H1 (cell line): ENCODE results near the gene KRT85. TPM values are rescaled to one million over a fixed set of nuclear protein-coding genes. Genes with fewer than 3 reads are reported as not detected.

Experiments used
- CTCF ChIA-PET: fragments of 300-600 bp; sonication (Branson Sonifier 250); formaldehyde crosslinking; loops from one replicate; lab custom pipeline; 2021; ENCODE audit not compliant: partially characterized antibody; lab: Charles Lee
- POLR2A ChIA-PET: fragments of 300-600 bp; sonication (Branson Sonifier 250); formaldehyde crosslinking; loops from one replicate; lab custom pipeline; 2021; ENCODE audit warnings: inconsistent platforms; ENCODE audit not compliant: partially characterized antibody; lab: Charles Lee
- DNase-seq, 2 experiments: peaks; one replicate each; pipeline versions ENCODE4 v3.0.0 to v3.0.0-alpha.2; 2010 to 2022; ENCODE audit warnings: low spot score in 2 of 2, low read depth in 1 of 2, mixed read lengths in 1 of 2
- FAIRE-seq: peaks from 2 replicates; lab custom pipeline; 2011; peaks lifted over from hg19 to GRCh38; lab: Jason Lieb, UNC
- H2AFZ ChIP-seq: 2 replicates; pipeline ENCODE4 v1.8.1; 2012; ENCODE audit warnings: low read length, inconsistent platforms
- H2AK5ac ChIP-seq: 2 replicates; pipeline ENCODE4 v1.6.1; 2013; ENCODE audit warnings: low read depth, low read length
- H2BK120ac ChIP-seq: replicated peaks from 2 replicates; pipeline ENCODE3; 2013; ENCODE audit warnings: low read depth, low read length, inconsistent platforms
- H2BK12ac ChIP-seq: 2 replicates; pipeline ENCODE4 v1.6.1; 2013; ENCODE audit warnings: low read depth, low read length
- H2BK15ac ChIP-seq: 2 replicates; pipeline ENCODE4 v1.6.1; 2013; ENCODE audit warnings: low read length
- H2BK20ac ChIP-seq: 2 replicates; pipeline ENCODE4 v1.6.1; 2013; ENCODE audit warnings: low read length
- H2BK5ac ChIP-seq: 2 replicates; pipeline ENCODE4 v1.6.1; 2013; ENCODE audit warnings: low read depth, low read length
- H3K14ac ChIP-seq: 2 replicates; pipeline ENCODE4 v1.6.1; 2013; ENCODE audit warnings: inconsistent platforms; ENCODE audit not compliant: insufficient read length
- H3K18ac ChIP-seq: 2 replicates; pipeline ENCODE4 v1.6.1; 2013; ENCODE audit warnings: low read length; ENCODE audit errors: extremely low read depth
- H3K23ac ChIP-seq: 2 replicates; pipeline ENCODE4 v1.6.1; 2013; ENCODE audit warnings: inconsistent platforms; ENCODE audit not compliant: insufficient read length
- H3K23me2 ChIP-seq: 2 replicates; pipeline ENCODE4 v1.6.1; 2013; ENCODE audit warnings: low read depth, low read length
- H3K27ac ChIP-seq: 2 replicates; pipeline ENCODE4 v1.6.1; 2011; ENCODE audit warnings: low read depth, low read length, inconsistent platforms
- H3K27me3 ChIP-seq, 4 experiments: replicated peaks in 1 of 4; 1 replicate in 1 of 4; 2 replicates in 3 of 4; pipeline versions ENCODE4 v1.6.1 to v1.8.1; 2011 to 2013; ENCODE audit warnings: low read length in 3 of 4, mild to moderate bottlenecking in 3 of 4, inconsistent platforms in 2 of 4, mixed read lengths in 2 of 4, moderate library complexity in 1 of 4; ENCODE audit not compliant: control insufficient read depth in 3 of 4, insufficient read depth in 3 of 4; ENCODE audit errors: extremely low read depth in 1 of 4
- H3K36me3 ChIP-seq, 4 experiments: 2 replicates each; pipeline versions ENCODE4 v1.6.1 to v1.8.1; 2011 to 2013; ENCODE audit warnings: mild to moderate bottlenecking in 4 of 4, low read length in 3 of 4, moderate library complexity in 2 of 4, control low read depth in 1 of 4, inconsistent platforms in 1 of 4; ENCODE audit not compliant: insufficient read depth in 4 of 4, control insufficient read depth in 2 of 4
- H3K4ac ChIP-seq: replicated peaks from 2 replicates; pipeline ENCODE3; 2013; ENCODE audit warnings: low read length, low read depth, mixed read lengths, inconsistent platforms; ENCODE audit not compliant: insufficient read length
- H3K4me1 ChIP-seq, 4 experiments: replicated peaks in 1 of 4; 1 replicate in 1 of 4; 2 replicates in 3 of 4; pipeline versions ENCODE4 v1.6.1 to v1.8.1; 2011 to 2013; ENCODE audit warnings: low read length in 3 of 4, inconsistent platforms in 2 of 4, mixed read lengths in 1 of 4; ENCODE audit not compliant: insufficient read depth in 4 of 4, control insufficient read depth in 3 of 4
- H3K4me2 ChIP-seq, 2 experiments: 2 replicates each; pipeline versions ENCODE4 v1.6.1 to v1.8.1; 2011 to 2013; ENCODE audit warnings: low read depth in 2 of 2, low read length in 2 of 2, control low read depth in 1 of 2, inconsistent platforms in 1 of 2, mild to moderate bottlenecking in 1 of 2; ENCODE audit not compliant: insufficient read depth in 1 of 2
- H3K4me3 ChIP-seq, 4 experiments: fragments of 200-600, 300-600 bp in 1 of 4; sonication (generic), shearing (Covaris generic), sonication (Bioruptor Twin) in 1 of 4; 2 replicates each; pipeline versions ENCODE4 v1.5.1 to v1.8.1; 2011 to 2016; ENCODE audit warnings: low read length in 4 of 4, low read depth in 3 of 4, control low read depth in 2 of 4, inconsistent platforms in 2 of 4, mild to moderate bottlenecking in 2 of 4, mixed read lengths in 1 of 4, moderate library complexity in 1 of 4; ENCODE audit not compliant: insufficient read depth in 2 of 4; ENCODE audit errors: extremely low read depth in 1 of 4
- H3K56ac ChIP-seq: replicated peaks from 2 replicates; pipeline ENCODE3; 2013; ENCODE audit warnings: low read depth, mild to moderate bottlenecking, mixed read lengths, low read length, inconsistent platforms; ENCODE audit not compliant: insufficient read length
- H3K79me1 ChIP-seq: 2 replicates; pipeline ENCODE4 v1.6.1; 2013; ENCODE audit warnings: low read depth, low read length, control low read depth
- H3K79me2 ChIP-seq, 2 experiments: 2 replicates each; pipeline versions ENCODE4 v1.6.1 to v1.8.1; 2012 to 2013; ENCODE audit warnings: low read length in 2 of 2, mild to moderate bottlenecking in 2 of 2, inconsistent platforms in 1 of 2; ENCODE audit not compliant: insufficient read depth in 2 of 2, control insufficient read depth in 1 of 2
- H3K9ac ChIP-seq, 4 experiments: replicated peaks in 1 of 4; 1 replicate in 1 of 4; 2 replicates in 3 of 4; pipeline versions ENCODE4 v1.6.1 to v1.8.1; 2011 to 2013; ENCODE audit warnings: low read depth in 3 of 4, low read length in 3 of 4, control low read depth in 2 of 4, mild to moderate bottlenecking in 2 of 4, moderate library complexity in 2 of 4, inconsistent platforms in 1 of 4; ENCODE audit errors: extremely low read depth in 1 of 4
- H3K9me3 ChIP-seq, 2 experiments: 2 replicates each; pipeline versions ENCODE4 v1.6.1 to v1.8.1; 2012 to 2013; ENCODE audit warnings: mild to moderate bottlenecking in 2 of 2, moderate library complexity in 2 of 2, control low read depth in 1 of 2, inconsistent platforms in 1 of 2, low read depth in 1 of 2, low read length in 1 of 2, mixed read lengths in 1 of 2; ENCODE audit not compliant: insufficient read depth in 2 of 2
- H4K20me1 ChIP-seq, 2 experiments: replicated peaks in 1 of 2; 2 replicates each; pipeline versions ENCODE3 to v1.8.1; 2011 to 2013; ENCODE audit warnings: inconsistent platforms in 2 of 2, low read length in 2 of 2, mild to moderate bottlenecking in 1 of 2; ENCODE audit not compliant: insufficient read depth in 2 of 2, control insufficient read depth in 1 of 2
- H4K5ac ChIP-seq: 2 replicates; pipeline ENCODE4 v1.6.1; 2013; ENCODE audit warnings: low read length, low read depth, mixed read lengths, inconsistent platforms; ENCODE audit not compliant: insufficient read length
- H4K8ac ChIP-seq: 2 replicates; pipeline ENCODE4 v1.8.0; 2013; ENCODE audit warnings: mild to moderate bottlenecking, moderate library complexity, low read length, inconsistent platforms; ENCODE audit not compliant: insufficient read depth; ENCODE audit errors: extremely low read depth
- H4K91ac ChIP-seq: replicated peaks from 2 replicates; pipeline ENCODE3; 2013; ENCODE audit warnings: low read length, mixed read lengths, inconsistent platforms; ENCODE audit not compliant: insufficient read length
- BCL11A ChIP-seq, 2 experiments: IDR thresholded peaks; one replicate each; pipeline ENCODE4 v1.6.1; 2011; ENCODE audit warnings: low read depth in 2 of 2, low read length in 2 of 2, mild to moderate bottlenecking in 2 of 2
- BRCA1 ChIP-seq: IDR thresholded peaks from 2 replicates; pipeline ENCODE4 v1.6.1; 2012; ENCODE audit warnings: low read depth, low read length, improper control_type of control experiment
- CBX5 ChIP-seq: fragments of 300-800, 300-1000 bp; sonication (generic); IDR thresholded peaks from 2 replicates; pipeline ENCODE4 v1.7.1; 2016; ENCODE audit warnings: antibody characterized with exemption, low read length, low read depth
- HDAC6 ChIP-seq: IDR thresholded peaks from one replicate; pipeline ENCODE4 v1.7.1; 2012; ENCODE audit warnings: low read depth, mild to moderate bottlenecking, inconsistent platforms, low read length, moderate library complexity
- JUND ChIP-seq: IDR thresholded peaks from 2 replicates; pipeline ENCODE4 v1.6.1; 2011; ENCODE audit warnings: mild to moderate bottlenecking, improper control_type of control experiment, low read length
- POLR2A ChIP-seq, 2 experiments: IDR thresholded peaks; 1 replicate in 1 of 2; 2 replicates in 1 of 2; pipeline ENCODE4 v1.6.1; 2011; ENCODE audit warnings: low read depth in 2 of 2, low read length in 2 of 2, mild to moderate bottlenecking in 2 of 2; ENCODE audit errors: control extremely low read depth in 1 of 2
- RNF2 ChIP-seq: fragments of 200-900, 300-1000 bp; sonication (generic); IDR thresholded peaks from 2 replicates; pipeline ENCODE4 v1.7.1; 2016; ENCODE audit warnings: borderline replicate concordance, low read depth, mild to moderate bottlenecking, antibody characterized with exemption, low read length; ENCODE audit not compliant: poor library complexity, severe bottlenecking; ENCODE audit errors: missing control alignments
- SIN3A ChIP-seq, 2 experiments: IDR thresholded peaks in 1 of 2; conservative IDR thresholded peaks in 1 of 2; 2 replicates each; pipeline ENCODE4 v1.6.1; 2011 to 2012; ENCODE audit warnings: low read length in 2 of 2, improper control_type of control experiment in 1 of 2, low read depth in 1 of 2, mild to moderate bottlenecking in 1 of 2
- SIX5 ChIP-seq: IDR thresholded peaks from 2 replicates; pipeline ENCODE4 v1.6.1; 2011; ENCODE audit warnings: mild to moderate bottlenecking, low read depth, low read length
- WGBS, 2 experiments: shearing (Covaris generic) in 1 of 2; methylation state at CpG; one replicate each; pipeline versions ENCODE4 v1.1.6 to v1.1.7; 2013 to 2015; ENCODE audit warnings: low lambda C conversion rate in 2 of 2, mixed read lengths in 2 of 2, inconsistent platforms in 1 of 2, low coverage in 1 of 2, missing lambda C conversion rate in 1 of 2; ENCODE audit not compliant: insufficient replicate concordance in 2 of 2, insufficient coverage in 1 of 2, insufficient read length in 1 of 2; ENCODE audit errors: extremely low coverage in 1 of 2, missing lambda C conversion rate in 1 of 2; 5-methylcytosine and 5-hydroxymethylcytosine counted together
- polyA plus RNA-seq, 7 experiments: library from polyadenylated mRNA; depleted of rRNA in 3 of 7; stranded (reverse) in 5 of 7; unstranded in 2 of 7; fragments of >200 nt in 5 of 7; fragments of 200-250 nt in 2 of 7; gene quantifications; 1 replicate in 5 of 7; 2 replicates in 1 of 7; 4 replicates in 1 of 7; pipeline versions ENCODE4 v1.2.1 to v1.2.3, GENCODE V29; 2011 to 2013; ENCODE audit warnings: missing spikeins in 2 of 7, mixed read lengths in 2 of 7
- total RNA-seq: library from RNA; stranded (reverse); fragmentation: NEBNext Ultra II Directional; extraction: Animal tissue kit (Norgen Biotek cat#: 25700); gene quantifications from 2 replicates; pipeline ENCODE4 v1.2.1, GENCODE V29; 2021

Gene KRT85
- total and polyA plus RNA-seq, 2 of the 8 experiments (the other 6 are each of a cell fraction or from before 2014, with no cell fraction given) = not detected

- Histone ChIP-seq H3K23me2 (no peaks in the 10 kb centered on the region), H4K20me1 (peaks cover 0 to 2% of the 10 kb centered on the region in 2 experiments), H3K79me1 (no peaks in the 10 kb centered on the region), H3K79me2 (no peaks in the 10 kb centered on the region), H3K9me3 (no peaks in the 10 kb centered on the region), H3K14ac (no peak overlapping the region), H2BK15ac (no peak overlapping the region), H3K27ac (no peak overlapping the region), H2BK20ac (no peak overlapping the region), H4K8ac (no peak overlapping the region), H2BK12ac (no peak overlapping the region), H2BK120ac (no peak overlapping the region), H3K4me1 (no peaks in the 10 kb centered on the region), H3K9ac (no peak overlapping the region), H3K56ac (no peak overlapping the region), H2BK5ac (no peak overlapping the region), H3K18ac (no peak overlapping the region), H3K36me3 (no peaks in the 10 kb centered on the region), H3K23ac (no peak overlapping the region), H3K4ac (no peak overlapping the region), H2AFZ (no peak overlapping the region), H2AK5ac (no peak overlapping the region), H3K4me2 (no peak overlapping the region), H4K5ac (no peak overlapping the region), H4K91ac (no peak overlapping the region), H3K27me3 (no peaks in the 10 kb centered on the region), H3K4me3 (no peak overlapping the region)
- CTCF ChIA-PET = interaction anchor here (0.6 to 8.6 kb wide), 17 partner anchors 10 to 517 kb away, joined by 3 to 105 read pairs (median 4); partner anchors contain the start of gene KRT84
- DNase-seq = no peak
- FAIRE-seq = no peak
- POLR2A ChIA-PET = interaction anchor here (0.8 kb wide), 1 partner anchor 11 kb away, joined by 3 read pairs; no protein-coding TSS in a partner anchor
- 87% methylated on average over 6 of the region's 6 CpGs; no CpG with 5 or more reads in 1 of the 2 experiments for WGBS, 2 experiments
- TF ChIP-seq BCL11A (IDR thresholded peaks at IDR 0.05; ENCODE audit: low read depth in 2 of 2, low read length in 2 of 2) (no peak), CBX5 (no peak), POLR2A (IDR thresholded peaks at IDR 0.05; ENCODE audit: control extremely low read depth in 1 of 2, low read depth in 2 of 2, low read length in 2 of 2) (no peak), JUND (no peak), HDAC6 (no peak), SIX5 (no peak), RNF2 (no peak), BRCA1 (no peak), SIN3A (conservative IDR thresholded peaks at IDR 0.05 in 1 of 2, IDR thresholded peaks at IDR 0.05 in 1 of 2; ENCODE audit: low read depth in 1 of 2, low read length in 2 of 2) (no peak)
Measured at GRCh38 chr12:52367876-52368275, 595 bp upstream of the KRT85 start.
